ENCODE data around the gene SPAG16.

SPAG16 gene

GRCh38 chr2:213885485-213885884 lies 601.2 kb downstream of the SPAG16 start:
- no peak overlapping the region for H3K14ac ChIP-seq (ENCODE audit: low read length in 2 of 2)
- H3K27me3 ChIP-seq (ENCODE audit: control insufficient read depth in 1 of 2, insufficient read depth in 1 of 2, low read length in 2 of 2) = no peaks in the 10 kb centered on the region
- H3K4me3 ChIP-seq (ENCODE audit: insufficient read depth in 1 of 2, low read depth in 1 of 2, low read length in 2 of 2) = no peak overlapping the region
- peaks cover 3% of the 10 kb centered on the region for H3K9me3 ChIP-seq (ENCODE audit: control insufficient read depth, low read length)
- no peak overlapping the region for H3K4me2 ChIP-seq (ENCODE audit: low read length, poor library complexity, severe bottlenecking)
- no peak overlapping the region for H3K4ac ChIP-seq (ENCODE audit: low read depth in 1 of 2, low read length in 2 of 2)
- no peak overlapping the region for H3K23ac ChIP-seq (ENCODE audit: low read length in 2 of 2)
- no peak for DNase-seq
- no peak overlapping the region for H2BK5ac ChIP-seq (ENCODE audit: low read depth, low read length, poor library complexity, severe bottlenecking)
- H3K27ac ChIP-seq (ENCODE audit: low read length, poor library complexity, severe bottlenecking) = no peak overlapping the region
- no peak overlapping the region for H2BK12ac ChIP-seq (ENCODE audit: low read length in 2 of 2)
- H2BK15ac ChIP-seq (ENCODE audit: low read depth, poor library complexity, severe bottlenecking) = no peak overlapping the region
- no peak overlapping the region for H4K8ac ChIP-seq (ENCODE audit: low read length)
- no peak overlapping the region for H2AFZ ChIP-seq (ENCODE audit: low read depth, low read length)
- H3K4me1 ChIP-seq (ENCODE audit: control insufficient read depth, insufficient read depth, low read depth, low read length) = no peaks in the 10 kb centered on the region
- no peak overlapping the region for H2BK120ac ChIP-seq (ENCODE audit: low read depth, low read length)
- H3K18ac ChIP-seq (ENCODE audit: low read depth in 1 of 2, low read length in 2 of 2) = no peak overlapping the region
- H3K9ac ChIP-seq (ENCODE audit: low read length) = no peak overlapping the region
- no peaks in the 10 kb centered on the region for H3K79me1 ChIP-seq (replicated peaks; ENCODE audit: low read length, poor library complexity, severe bottlenecking)
- H4K91ac ChIP-seq (ENCODE audit: low read length) = no peak overlapping the region
- WGBS = 14% methylated on average over 1 of the region's 3 CpGs
- no peaks in the 10 kb centered on the region for H3K36me3 ChIP-seq (ENCODE audit: control insufficient read depth in 1 of 2, insufficient read depth in 2 of 2, low read depth in 1 of 2, low read length in 2 of 2)
- H2AK5ac ChIP-seq (ENCODE audit: low read length, severe bottlenecking) = no peak overlapping the region

GRCh38 chr2:213914510-213914909 lies 630.2 kb downstream of the SPAG16 start:
- Histone ChIP-seq H3K14ac (ENCODE audit: low read length in 2 of 2) (no peak overlapping the region), H3K4me3 (ENCODE audit: insufficient read depth in 1 of 2, low read depth in 1 of 2, low read length in 2 of 2) (no peak overlapping the region), H2BK5ac (ENCODE audit: low read depth, low read length, poor library complexity, severe bottlenecking) (no peak overlapping the region), H2BK15ac (ENCODE audit: low read depth, poor library complexity, severe bottlenecking) (no peak overlapping the region), H3K36me3 (ENCODE audit: control insufficient read depth in 1 of 2, insufficient read depth in 2 of 2, low read depth in 1 of 2, low read length in 2 of 2) (no peaks in the 10 kb centered on the region), H2BK120ac (ENCODE audit: low read depth, low read length) (no peak overlapping the region), H3K4me1 (ENCODE audit: control insufficient read depth, insufficient read depth, low read depth, low read length) (no peaks in the 10 kb centered on the region), H3K18ac (ENCODE audit: low read depth in 1 of 2, low read length in 2 of 2) (no peak overlapping the region), H3K27ac (ENCODE audit: low read length, poor library complexity, severe bottlenecking) (no peak overlapping the region), H3K9ac (ENCODE audit: low read length) (no peak overlapping the region), H3K9me3 (ENCODE audit: control insufficient read depth, low read length) (peaks cover 21% of the 10 kb centered on the region), H3K4me2 (ENCODE audit: low read length, poor library complexity, severe bottlenecking) (no peak overlapping the region), H2BK12ac (ENCODE audit: low read length in 2 of 2) (no peak overlapping the region), H4K91ac (ENCODE audit: low read length) (no peak overlapping the region), H3K23ac (ENCODE audit: low read length in 2 of 2) (no peak overlapping the region), H3K79me1 (replicated peaks; ENCODE audit: low read length, poor library complexity, severe bottlenecking) (no peaks in the 10 kb centered on the region), H4K8ac (ENCODE audit: low read length) (no peak overlapping the region), H2AFZ (ENCODE audit: low read depth, low read length) (no peak overlapping the region), H3K27me3 (ENCODE audit: control insufficient read depth in 1 of 2, insufficient read depth in 1 of 2, low read length in 2 of 2) (no peaks in the 10 kb centered on the region), H3K4ac (ENCODE audit: low read depth in 1 of 2, low read length in 2 of 2) (no peak overlapping the region), H2AK5ac (ENCODE audit: low read length, severe bottlenecking) (no peak overlapping the region)
- 0% methylated on average over 1 of the region's 1 CpG for WGBS
- DNase-seq = no peak

GRCh38 chr2:213920014-213920413 lies 635.8 kb downstream of the SPAG16 start:
- no peak overlapping the region for H4K8ac ChIP-seq (ENCODE audit: low read length)
- H3K27ac ChIP-seq (ENCODE audit: low read length, poor library complexity, severe bottlenecking) = no peak overlapping the region
- H3K9ac ChIP-seq (ENCODE audit: low read length) = no peak overlapping the region
- no peak for DNase-seq
- no peaks in the 10 kb centered on the region for H3K4me1 ChIP-seq (ENCODE audit: control insufficient read depth, insufficient read depth, low read depth, low read length)
- no peak overlapping the region for H3K4me2 ChIP-seq (ENCODE audit: low read length, poor library complexity, severe bottlenecking)
- no peak overlapping the region for H3K4ac ChIP-seq (ENCODE audit: low read depth in 1 of 2, low read length in 2 of 2)
- H3K27me3 ChIP-seq (ENCODE audit: control insufficient read depth in 1 of 2, insufficient read depth in 1 of 2, low read length in 2 of 2) = no peaks in the 10 kb centered on the region
- H2AK5ac ChIP-seq (ENCODE audit: low read length, severe bottlenecking) = no peak overlapping the region
- H4K91ac ChIP-seq (ENCODE audit: low read length) = no peak overlapping the region
- no peak overlapping the region for H2BK120ac ChIP-seq (ENCODE audit: low read depth, low read length)
- no peak overlapping the region for H2BK15ac ChIP-seq (ENCODE audit: low read depth, poor library complexity, severe bottlenecking)
- H3K36me3 ChIP-seq (ENCODE audit: control insufficient read depth in 1 of 2, insufficient read depth in 2 of 2, low read depth in 1 of 2, low read length in 2 of 2) = no peaks in the 10 kb centered on the region
- no peak overlapping the region for H3K23ac ChIP-seq (ENCODE audit: low read length in 2 of 2)
- H2BK12ac ChIP-seq (ENCODE audit: low read length in 2 of 2) = no peak overlapping the region
- no peak overlapping the region for H2BK5ac ChIP-seq (ENCODE audit: low read depth, low read length, poor library complexity, severe bottlenecking)
- H2AFZ ChIP-seq (ENCODE audit: low read depth, low read length) = no peak overlapping the region
- no peaks in the 10 kb centered on the region for H3K79me1 ChIP-seq (replicated peaks; ENCODE audit: low read length, poor library complexity, severe bottlenecking)
- H3K9me3 ChIP-seq (ENCODE audit: control insufficient read depth, low read length) = peaks cover 46% of the 10 kb centered on the region
- no peak overlapping the region for H3K14ac ChIP-seq (ENCODE audit: low read length in 2 of 2)
- H3K18ac ChIP-seq (ENCODE audit: low read depth in 1 of 2, low read length in 2 of 2) = no peak overlapping the region
- H3K4me3 ChIP-seq (ENCODE audit: insufficient read depth in 1 of 2, low read depth in 1 of 2, low read length in 2 of 2) = no peak overlapping the region
- 69% methylated on average over 2 of the region's 3 CpGs for WGBS

- no peak for DNase-seq
- Histone ChIP-seq H3K9me3 (ENCODE audit: control insufficient read depth, low read length) (peaks cover 32% of the 10 kb centered on the region), H3K14ac (ENCODE audit: low read length in 2 of 2) (peak overlapping the region in 1 of 2 experiments; percentile 26), H3K36me3 (ENCODE audit: control insufficient read depth in 1 of 2, insufficient read depth in 2 of 2, low read depth in 1 of 2, low read length in 2 of 2) (no peaks in the 10 kb centered on the region), H2BK5ac (ENCODE audit: low read depth, low read length, poor library complexity, severe bottlenecking) (no peak overlapping the region), H2AFZ (ENCODE audit: low read depth, low read length) (no peak overlapping the region), H3K27me3 (ENCODE audit: control insufficient read depth in 1 of 2, insufficient read depth in 1 of 2, low read length in 2 of 2) (no peaks in the 10 kb centered on the region), H3K79me1 (replicated peaks; ENCODE audit: low read length, poor library complexity, severe bottlenecking) (no peaks in the 10 kb centered on the region), H2AK5ac (ENCODE audit: low read length, severe bottlenecking) (no peak overlapping the region), H2BK120ac (ENCODE audit: low read depth, low read length) (no peak overlapping the region), H3K4ac (ENCODE audit: low read depth in 1 of 2, low read length in 2 of 2) (no peak overlapping the region), H3K4me2 (ENCODE audit: low read length, poor library complexity, severe bottlenecking) (no peak overlapping the region), H4K8ac (ENCODE audit: low read length) (no peak overlapping the region), H3K9ac (ENCODE audit: low read length) (no peak overlapping the region), H3K27ac (ENCODE audit: low read length, poor library complexity, severe bottlenecking) (no peak overlapping the region), H3K4me3 (ENCODE audit: insufficient read depth in 1 of 2, low read depth in 1 of 2, low read length in 2 of 2) (no peak overlapping the region), H2BK12ac (ENCODE audit: low read length in 2 of 2) (no peak overlapping the region), H3K23ac (ENCODE audit: low read length in 2 of 2) (no peak overlapping the region), H3K18ac (ENCODE audit: low read depth in 1 of 2, low read length in 2 of 2) (no peak overlapping the region), H2BK15ac (ENCODE audit: low read depth, poor library complexity, severe bottlenecking) (no peak overlapping the region), H3K4me1 (ENCODE audit: control insufficient read depth, insufficient read depth, low read depth, low read length) (no peaks in the 10 kb centered on the region), H4K91ac (ENCODE audit: low read length) (no peak overlapping the region)
- WGBS = 82% methylated on average over 3 of the region's 3 CpGs
Measured at GRCh38 chr2:213923543-213923942, 639.3 kb downstream of the SPAG16 start.

Data from mesenchymal stem cell (in vitro differentiated cells and primary cell).